GM18907 (cell line): ENCODE data around the gene MYBL2.
A peak's percentile ranks its signal among the peaks of the same experiment; 100 is the strongest.
"Not testable (repeated sequence)": the region's sequence is repeated elsewhere in the genome, so short reads cannot be mapped to it uniquely, and the experiment has no call there.

Source experiments
- ATAC-seq: cut with Tn5 transposase; IDR thresholded peaks from one replicate; pipeline ENCODE4 v1.9.1; 2021; ENCODE audit warnings: mild to moderate bottlenecking, moderate library complexity; ENCODE audit not compliant: unreplicated experiment

The MYBL2 gene

DNA sequence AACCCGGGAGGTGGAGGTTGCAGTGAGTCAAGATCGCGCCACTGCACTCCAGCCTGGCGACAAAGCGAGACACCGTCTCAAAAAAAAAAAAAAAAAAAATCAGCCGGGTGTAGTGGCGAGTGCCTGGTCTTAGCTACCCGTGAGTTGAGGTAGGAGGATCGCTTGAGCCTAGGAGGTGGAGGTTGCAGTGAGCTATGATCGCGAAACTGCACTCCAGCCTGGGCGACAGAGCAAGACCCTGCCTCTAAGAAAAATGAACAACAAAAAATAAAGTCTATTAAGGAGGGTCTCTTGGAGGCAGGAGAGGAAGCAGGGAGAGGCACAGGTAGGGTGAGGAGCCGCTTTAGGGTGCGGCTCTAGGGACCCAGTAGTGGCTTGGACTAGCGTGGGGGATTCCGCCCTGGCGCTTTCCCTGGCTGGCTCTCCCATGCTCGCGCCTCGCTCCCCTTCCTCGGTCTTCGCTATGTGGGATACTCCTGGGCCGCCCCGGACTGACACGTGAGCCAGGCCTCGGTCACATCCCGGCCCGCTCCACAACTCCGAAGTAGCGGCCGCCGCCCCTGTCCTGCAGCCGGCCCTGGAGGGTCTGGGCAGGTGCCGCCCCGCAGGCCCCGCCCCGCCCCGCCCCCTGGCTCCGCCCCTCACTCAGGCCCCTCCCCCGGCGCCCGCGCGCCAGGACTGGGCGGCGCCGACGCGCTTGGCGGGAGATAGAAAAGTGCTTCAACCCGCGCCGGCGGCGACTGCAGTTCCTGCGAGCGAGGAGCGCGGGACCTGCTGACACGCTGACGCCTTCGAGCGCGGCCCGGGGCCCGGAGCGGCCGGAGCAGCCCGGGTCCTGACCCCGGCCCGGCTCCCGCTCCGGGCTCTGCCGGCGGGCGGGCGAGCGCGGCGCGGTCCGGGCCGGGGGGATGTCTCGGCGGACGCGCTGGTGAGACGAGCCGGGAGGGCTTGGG, at the start of gene MYBL2:
Gene MYBL2, plus strand, starts transcription at position 739 of the 953 bp plus-strand sequence. Its CDS starts 170 bp downstream, at position 909.
- peak; percentile 74 for ATAC-seq

- ATAC-seq = no peak
Measured at GRCh38 chr20:43631598-43631997, 35.3 kb upstream of the MYBL2 start.

DNA sequence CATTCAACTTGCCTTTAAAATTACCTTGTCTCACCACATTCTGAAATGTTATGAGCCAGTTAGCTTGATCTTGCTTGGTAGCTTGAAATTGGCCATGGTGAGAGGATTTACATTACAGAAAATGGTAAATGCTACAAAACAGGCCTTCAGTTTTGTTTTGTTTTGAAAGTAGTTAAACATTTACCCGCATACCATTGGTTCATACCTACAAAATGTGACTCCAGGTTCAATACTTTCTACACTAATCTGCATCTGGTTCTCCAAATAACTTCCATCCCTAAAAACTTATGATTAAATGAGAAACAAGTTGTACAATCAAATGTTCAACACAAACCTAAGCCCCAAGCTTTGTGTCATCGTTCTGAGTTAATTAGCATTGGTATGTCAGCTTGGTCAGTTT, 30.5 kb upstream of the MYBL2 start:
- ATAC-seq = no peak

DNA sequence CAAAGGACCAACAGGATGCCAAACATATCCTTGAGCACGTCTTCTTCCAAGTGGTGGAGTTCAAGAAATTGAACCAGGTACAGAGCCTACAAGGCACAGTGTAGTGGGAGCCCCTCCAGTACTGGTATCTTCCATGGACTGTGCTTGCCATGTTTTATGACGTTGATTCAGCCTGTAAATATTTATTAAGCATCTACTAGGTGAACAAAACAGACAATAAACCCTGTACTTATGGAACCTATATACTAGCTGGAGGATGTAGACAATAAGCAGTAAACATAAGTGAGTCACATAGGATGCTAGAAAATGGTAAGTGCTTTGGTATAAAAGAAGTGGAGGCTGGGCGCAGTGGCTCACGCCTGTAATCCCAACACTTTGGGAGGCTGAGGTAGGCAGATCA, 24.4 kb upstream of the MYBL2 start:
- ATAC-seq = no peak

DNA sequence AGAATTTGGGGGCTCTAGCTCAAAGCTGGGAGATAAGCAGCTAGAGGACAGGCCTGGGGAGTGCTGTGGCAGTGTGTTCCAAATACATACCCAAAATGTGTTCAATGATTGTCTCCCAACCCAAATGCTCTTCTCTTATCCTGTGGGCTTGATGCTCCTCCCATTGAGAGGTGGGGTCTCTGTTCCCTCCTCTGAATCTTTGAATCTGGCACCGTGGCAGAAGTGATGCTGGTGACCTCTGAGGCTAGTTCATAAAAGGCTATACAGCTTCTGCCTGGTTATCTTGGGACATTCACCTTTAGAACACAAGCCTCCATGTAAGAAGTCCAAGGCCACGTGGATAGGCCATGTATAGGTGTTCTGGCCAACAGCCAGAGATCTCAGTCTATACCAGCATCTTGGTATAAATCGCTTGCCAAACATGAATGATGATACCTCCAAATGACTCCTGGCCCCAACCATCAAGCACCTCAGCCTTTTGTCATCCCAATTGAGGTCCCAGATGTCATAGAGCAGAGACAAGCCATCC, 15.9 kb upstream of the MYBL2 start:
- no peak for ATAC-seq

DNA sequence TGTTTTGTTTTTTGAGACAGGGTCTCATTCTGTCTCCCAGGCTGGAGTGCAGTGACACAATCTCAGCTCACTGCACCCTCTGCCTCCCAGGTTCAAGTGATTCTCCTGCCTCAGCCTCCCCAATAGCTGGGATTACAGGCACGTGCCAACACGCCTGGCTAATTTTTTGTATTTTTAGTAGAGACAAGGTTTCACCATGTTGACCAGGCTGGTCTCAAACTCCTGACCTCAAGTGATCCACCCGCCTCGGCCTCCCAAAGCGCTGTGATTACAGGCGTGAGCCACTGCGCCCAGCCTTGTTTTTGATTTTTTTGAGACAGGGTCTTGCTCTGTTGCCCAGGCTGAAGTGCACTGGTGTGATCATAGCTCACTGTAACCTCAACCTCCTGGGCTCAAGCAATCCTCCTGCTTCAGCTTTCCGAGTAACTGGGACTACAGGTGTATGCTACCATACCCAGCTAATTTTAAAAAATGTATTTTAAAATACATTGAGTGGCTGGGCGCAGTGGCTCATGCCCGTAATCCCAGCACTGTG, 15.2 kb upstream of the MYBL2 start:
- ATAC-seq = not testable (repeated sequence)

- no peak for ATAC-seq
Measured at GRCh38 chr20:43653966-43654365, 12.9 kb upstream of the MYBL2 start.

DNA sequence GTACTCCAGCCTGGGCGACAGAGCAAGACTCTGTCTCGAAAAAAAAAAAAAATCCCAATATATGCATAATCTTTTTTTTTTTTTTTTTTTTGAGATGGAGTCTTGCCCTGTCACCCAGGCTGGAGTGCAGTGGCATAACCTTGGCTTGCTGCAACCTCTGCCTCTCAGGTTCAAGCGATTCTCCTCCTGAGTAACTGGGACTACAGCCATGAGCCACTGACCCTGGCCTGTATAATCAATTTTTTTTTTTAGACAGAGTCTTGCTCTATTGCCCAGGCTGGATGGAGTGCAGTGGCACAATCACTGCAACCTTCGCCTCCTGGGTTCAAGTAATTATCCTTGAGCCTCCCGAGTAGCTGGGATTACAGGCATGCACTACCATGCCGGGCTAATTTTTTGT, 11.7 kb upstream of the MYBL2 start:
- ATAC-seq = not testable (repeated sequence)

DNA sequence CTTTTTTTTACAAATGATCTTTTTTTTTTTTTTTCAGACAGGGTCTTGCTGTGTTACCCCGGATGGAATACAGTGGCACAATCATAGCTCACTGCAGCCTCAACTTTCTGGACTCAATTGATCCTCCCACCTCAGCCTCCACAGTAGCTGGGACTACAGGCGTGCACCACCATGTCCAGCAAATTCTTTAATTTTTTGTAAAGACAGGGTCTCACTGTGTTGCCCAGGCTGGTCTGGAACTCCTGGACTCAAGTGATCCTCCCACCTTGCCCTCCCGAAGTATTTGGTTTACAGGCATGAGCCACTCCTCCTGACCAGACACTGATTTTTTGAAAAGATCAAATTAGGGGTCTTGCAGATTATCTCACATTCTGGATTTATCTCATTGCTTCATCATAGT, 11.0 kb upstream of the MYBL2 start:
- no peak for ATAC-seq

GRCh38 chr20:43658069-43658722, 8.7 kb upstream of the MYBL2 start:
- ATAC-seq = no peak

- ATAC-seq = no peak
Measured at GRCh38 chr20:43658723-43659419, 8.0 kb upstream of the MYBL2 start.

DNA sequence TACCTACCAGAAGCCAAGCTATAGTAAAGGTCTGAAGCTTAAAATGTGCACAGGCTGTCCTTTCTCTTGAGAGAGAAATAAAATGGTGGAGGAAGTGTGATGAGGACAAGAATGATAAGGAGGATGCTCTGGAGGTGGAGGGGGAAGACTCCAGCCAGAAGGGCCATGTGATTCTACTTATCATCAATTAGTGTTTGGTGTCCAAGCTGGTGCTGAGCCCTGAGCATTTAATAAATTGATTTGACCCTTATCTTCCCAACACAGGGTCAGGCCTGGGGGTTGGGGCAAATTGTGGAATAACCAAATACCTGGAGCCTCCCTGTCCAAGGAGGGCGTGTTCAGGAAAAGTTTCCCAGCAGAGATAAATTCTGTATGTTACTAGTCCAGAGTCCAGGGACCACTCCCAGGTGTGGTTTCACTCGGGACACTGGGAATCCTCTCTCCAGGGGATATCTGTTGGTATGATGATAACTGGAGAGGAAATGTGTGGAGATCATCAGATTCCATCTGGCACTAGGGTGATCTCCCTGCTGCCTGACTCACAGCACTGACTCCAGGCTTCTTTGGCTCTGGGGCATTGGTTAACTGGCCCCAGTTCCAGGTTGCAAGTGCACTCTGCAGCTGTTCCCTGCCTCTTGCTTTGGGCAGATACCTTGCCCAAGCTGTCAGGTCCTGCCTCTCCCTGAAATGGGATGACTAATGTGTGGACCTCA, 3.8 kb upstream of the MYBL2 start:
- ATAC-seq = no peak

- no peak for ATAC-seq
Measured at GRCh38 chr20:43665466-43666176, 1.3 kb upstream of the MYBL2 start.

DNA sequence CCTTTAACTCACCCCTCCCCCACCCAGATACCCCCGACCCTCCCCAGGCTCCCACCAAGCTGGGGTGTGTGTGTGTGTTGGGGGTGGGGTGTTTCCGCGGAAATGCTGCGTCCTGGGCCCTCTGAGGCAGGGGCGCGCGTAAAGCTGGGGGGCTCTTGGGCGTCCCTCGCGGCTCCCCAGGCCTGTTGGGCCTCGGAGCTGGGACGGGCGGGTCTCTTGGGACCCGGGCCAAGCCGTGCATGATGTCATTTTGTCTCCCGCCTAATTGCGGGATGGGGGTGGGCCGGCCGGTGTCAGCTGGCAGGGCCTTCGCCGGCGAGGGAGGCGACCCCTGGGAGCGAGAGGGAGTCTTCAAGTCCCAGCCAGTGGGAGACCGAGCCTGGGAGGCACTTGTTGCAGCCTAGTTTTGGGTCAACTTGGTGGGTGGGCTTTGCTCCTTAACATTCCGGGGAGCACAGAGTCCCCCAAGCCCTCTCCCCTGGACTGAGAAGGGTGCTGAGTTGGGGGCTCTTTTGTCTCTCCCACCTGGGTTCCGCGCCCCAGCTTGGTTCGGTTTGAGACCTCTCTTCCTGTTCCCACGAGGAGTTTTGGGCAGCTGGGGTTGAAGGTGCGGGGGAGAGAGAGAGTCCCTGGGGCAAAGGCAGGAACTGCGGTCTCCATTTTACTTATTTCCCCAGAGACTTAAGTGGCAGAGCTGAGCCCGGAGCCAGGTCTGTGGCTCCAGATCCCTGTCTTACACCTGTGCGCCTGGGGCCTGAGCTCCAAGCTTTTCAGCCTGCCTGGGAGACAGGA, 623 bp downstream of the MYBL2 start:
- ATAC-seq = peak; percentile 26

GRCh38 chr20:43669332-43669731, 2.4 kb downstream of the MYBL2 start:
- no peak for ATAC-seq

DNA sequence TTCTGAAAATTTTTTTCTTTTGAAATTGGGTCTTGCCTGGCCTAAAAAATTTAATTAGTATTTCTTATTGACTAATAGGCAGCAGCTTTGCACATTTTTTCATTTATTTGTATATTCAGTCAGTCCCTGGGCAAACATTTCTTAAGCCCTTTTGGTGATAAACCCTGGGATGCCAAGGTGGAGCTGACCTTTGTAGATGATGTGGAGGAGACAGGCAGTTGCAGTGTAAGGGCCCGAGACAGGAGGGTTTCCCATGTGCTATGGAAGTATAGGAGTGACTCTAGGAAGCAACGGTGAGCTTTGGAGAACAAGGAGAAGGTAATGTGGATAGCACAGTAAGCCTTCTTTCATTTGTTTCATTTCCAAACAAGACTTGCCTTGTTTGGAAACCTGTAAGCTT, 3.5 kb downstream of the MYBL2 start:
- no peak for ATAC-seq

GRCh38 chr20:43676368-43676767, 9.5 kb downstream of the MYBL2 start:
- no peak for ATAC-seq

DNA sequence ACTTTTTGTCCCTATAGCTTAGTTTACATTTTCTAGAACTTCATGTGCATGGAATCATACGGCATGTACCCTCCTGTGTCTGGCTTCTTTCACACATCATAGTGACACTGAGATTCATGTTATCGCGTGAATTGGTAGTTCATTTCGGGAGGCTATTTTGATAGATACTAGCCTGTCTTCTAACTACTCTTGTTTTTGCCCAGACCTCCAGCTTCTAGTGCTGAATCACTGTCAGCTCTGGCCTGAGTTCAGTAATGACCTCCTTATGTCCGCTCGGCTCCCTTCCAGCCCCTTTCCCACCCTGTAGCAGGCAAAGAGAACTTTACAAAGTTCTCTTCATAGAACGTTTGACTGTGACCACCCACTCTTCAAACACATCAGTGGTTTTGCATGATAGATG, 14.1 kb downstream of the MYBL2 start:
- peak; percentile 2 for ATAC-seq

DNA sequence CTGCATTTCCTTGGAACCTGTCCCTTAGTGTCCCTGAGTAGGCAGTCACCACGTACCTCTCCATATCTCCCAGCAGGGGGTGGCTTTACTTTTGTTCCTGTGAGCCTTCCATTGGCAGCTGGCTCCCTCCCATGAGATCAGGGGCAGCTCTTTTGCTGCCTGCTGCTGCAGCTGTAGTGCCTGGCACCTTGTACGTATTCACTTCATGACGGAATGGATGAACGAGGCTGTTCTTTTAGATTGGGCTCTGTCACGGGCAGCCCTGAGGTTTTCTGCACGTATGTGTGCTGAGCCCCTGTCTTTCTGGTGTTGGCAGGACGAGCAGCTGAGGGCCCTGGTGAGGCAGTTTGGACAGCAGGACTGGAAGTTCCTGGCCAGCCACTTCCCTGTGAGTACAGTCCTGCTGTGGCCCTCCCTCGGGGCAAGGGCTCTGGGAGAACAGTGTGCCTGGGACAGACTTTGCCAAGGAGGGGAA, 14.6 kb downstream of the MYBL2 start:
- peak; percentile 32 for ATAC-seq
